HuH-7 (cell line): ENCODE data around the gene ABI3BP.

Source experiments
- DNase-seq: peaks from one replicate; pipeline ENCODE4 v3.0.0; 2011; ENCODE audit warnings: low spot score

Gene ABI3BP

DNA sequence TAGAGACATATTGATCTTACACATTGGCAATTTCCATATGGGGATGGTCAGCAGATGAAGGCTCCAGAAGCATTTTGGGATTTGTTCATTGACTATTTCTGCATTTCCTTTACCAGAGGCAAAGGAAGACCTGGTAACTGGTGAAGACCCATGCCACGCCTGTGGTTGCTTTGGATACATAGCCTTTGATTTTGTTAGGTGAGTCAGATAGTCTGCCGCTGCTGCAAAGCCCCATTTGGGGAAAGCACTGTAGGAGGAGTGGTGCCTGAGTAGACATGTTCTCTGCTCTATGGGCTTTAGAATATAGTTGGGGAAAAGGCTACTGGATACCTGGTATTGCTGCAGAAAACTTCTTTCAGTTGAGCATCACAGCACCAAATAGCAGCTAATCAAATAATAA is 227.2 kb downstream of the ABI3BP start:
- DNase-seq = no peak

DNA sequence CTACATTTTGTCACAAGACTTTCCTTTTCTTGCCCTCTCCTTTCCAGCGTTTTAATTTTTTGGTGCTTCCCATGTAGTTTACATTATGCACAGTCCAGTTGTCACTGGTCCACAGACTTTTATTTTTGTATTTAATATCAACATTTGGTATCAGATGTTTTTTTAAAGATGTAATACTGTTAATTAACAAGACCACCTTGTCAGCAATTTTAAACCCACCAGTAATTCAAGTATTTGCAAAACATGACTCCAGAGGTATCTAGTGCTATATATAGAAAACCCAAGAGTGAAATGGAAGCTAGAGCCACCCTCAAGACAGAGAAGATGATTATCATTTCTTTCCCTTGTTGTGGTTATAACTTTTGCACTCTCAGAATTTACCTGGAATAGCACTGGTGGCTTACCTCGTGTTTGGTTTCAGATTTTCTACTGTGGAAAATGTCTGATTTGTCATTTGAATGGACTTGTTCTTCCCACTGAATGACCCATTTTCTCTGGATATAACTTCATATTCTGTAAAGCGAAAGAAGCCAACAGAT is 227.7 kb downstream of the ABI3BP start:
- no peak for DNase-seq

DNA sequence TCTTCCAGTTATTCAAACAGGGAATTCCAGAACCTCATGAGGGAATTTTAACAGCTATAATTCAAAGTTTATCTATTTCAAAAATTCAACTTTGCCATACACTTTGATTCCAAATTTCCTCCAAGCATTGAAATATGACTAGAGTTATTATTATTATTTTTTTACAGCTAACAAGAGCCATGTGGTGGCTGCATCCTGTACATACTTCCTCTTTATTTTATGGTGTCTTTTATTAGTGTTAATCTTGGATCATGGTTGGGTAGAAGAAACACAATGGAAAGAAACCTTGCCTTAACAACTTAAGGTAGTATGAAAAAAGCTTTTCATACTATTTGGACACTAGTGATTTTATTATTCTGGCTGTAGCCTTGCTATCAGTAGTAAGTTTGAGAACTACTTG is 231.3 kb downstream of the ABI3BP start:
- DNase-seq = no peak

DNA sequence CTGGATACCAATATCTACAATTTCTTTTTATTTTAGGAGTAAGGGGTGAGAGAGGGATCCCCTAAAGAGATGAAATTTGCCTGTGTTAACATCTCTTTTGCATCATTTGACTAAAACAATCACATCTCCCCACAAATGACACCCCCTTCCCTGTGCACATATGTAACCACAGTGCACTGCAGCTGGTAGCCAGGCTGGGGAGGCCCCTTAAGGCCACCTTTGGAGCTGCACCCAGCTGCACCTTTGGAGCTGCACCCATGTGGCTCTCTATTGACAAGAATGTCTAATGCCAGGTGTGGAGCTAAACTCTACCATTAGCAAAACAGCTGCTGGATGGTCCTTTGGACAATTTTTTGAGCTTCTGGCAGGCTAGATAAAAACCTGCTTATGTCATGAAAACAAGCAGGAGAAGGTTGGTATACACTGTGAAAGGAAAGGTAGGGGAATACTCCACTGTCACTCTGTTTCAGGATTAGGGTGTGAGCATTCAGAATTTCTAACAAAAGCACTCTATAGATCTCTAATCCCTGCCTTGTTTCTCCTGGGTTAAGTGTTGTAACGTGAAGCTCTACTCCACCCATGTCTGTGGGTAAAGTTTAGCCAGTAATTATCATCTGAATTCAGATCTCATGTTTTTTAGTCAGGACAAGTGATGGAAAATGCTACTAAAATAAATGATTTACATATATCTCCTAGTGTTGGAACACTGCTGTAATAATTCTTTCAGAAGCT is 231.8 kb downstream of the ABI3BP start:
- DNase-seq = peak; percentile 39

DNA sequence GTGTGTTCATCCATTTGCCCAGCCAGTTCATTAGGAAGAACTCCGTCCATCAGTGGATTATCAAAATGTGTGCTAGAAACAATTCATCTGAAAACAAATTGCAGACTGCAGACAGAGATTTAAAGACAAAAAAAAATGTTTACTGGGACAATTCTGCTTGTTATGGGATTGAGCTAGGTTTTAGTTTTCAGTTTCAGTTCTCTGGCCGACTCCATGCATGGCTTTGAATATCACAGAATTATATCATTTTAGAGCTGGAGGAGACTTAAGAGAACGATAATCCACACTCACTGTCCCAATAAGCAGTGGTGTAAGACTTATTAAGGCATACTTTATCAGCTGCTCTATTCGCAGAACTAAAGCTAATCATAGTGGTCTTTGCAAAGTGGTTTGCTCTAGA is 232.8 kb downstream of the ABI3BP start:
- no peak for DNase-seq

DNA sequence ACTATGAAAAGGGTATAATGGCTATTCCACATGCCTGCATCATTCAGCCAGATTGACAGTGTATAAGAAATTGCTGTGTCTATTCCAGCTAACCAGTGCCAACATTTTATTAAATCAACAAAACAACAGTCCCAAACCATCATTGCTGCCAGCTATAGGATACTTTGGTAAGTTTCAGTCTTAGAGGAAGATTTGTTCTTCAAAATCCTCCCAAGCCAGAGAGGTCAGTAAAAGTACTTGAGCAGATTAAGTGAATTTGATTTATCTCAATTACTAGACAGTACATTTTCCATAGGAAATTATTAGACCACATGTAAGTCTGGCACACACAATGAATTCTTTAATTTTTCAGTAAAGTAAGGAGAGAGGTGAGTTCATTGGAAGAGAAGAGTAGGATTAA is 233.3 kb downstream of the ABI3BP start:
- DNase-seq = no peak

DNA sequence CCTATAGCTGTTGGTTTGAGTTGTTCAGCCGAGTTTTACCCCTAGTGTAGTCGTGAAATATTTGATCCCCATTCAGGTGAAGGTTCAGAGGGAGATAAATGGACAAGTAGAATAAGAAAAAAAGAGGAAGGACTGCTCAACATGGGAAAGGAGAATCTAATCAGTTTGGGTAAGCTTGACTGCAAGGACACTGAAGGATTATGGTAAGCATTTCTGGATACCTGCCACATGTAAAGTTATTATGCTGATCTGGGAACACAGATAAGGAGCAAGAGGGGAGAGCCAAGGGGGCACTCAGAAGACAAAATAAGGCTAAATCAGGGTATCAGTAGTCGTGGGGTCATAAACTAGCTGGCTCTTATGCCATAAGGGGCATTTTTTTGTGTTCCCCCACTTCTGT is 234.1 kb downstream of the ABI3BP start:
- DNase-seq = no peak

DNA sequence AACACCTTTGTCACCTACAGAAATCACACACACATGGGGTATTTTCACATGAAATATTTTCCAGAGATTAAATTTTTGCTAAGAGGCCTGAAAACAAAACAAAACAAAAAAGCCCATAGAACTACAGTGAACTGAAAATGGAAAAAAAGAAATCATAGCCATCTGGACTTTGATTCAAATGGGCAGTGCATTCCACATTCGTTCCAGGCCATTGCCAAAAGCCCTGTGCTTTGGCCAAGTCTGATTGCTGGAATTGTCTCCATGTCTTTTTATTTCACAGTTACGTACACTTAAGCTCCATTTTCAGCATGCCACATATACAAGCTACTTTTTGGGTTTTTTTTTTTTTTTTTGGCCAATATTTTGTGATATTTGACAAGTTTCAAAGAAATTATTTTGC is 236.8 kb downstream of the ABI3BP start:
- no peak for DNase-seq

DNA sequence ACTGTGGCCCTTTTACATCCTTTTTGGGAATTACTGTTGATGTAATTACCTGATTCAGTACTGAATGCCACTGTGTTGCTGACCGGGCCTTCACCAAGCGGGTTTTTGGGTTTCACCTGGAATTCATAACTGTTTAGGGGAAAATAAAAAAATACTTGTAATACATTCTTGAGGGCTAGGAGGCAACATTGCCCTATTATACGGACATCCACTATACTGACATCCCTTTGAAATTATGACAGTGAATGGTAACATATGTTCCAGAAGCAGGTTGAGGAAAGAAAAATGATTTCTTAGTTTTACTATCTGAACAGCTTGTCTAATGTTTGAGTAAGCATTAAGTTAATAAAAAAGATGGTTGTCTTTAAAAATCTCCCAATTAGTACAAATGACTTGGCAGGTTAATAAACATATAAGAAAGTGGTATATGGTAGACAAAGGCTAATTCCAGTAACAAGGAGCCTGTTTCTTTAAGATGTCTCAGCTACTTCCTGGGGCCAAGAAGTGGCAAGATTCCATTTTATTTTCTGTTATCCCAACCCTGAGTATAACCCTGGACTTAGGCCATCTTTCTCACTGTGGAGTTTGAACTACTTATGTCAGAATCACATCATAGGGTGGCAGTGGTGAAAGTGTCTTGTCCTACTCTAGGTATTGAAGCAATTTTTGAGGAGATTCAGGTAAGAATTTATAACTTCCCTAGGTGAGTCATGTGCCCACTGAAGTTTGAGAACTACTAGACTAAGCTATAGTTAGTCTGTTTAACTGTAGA is 238.5 kb downstream of the ABI3BP start:
- DNase-seq = no peak

DNA sequence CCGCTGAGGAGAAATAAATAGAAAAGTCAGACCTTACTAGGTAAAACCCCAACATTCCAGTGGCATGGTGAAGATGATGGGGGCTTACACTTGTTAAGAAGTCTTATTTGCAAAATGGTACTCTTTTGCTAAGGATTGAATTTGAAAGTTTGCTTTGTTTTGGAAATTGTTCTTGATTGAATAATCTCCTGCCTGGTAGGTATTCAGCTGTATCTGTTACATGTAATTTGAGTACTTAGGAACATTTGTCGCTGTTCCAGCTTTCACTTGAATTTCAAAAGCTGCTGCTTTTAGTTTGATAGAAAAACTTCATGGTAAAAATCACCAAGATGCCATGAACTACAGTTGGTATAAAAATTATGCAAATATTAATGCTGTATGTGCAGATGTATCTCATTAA is 239.4 kb downstream of the ABI3BP start:
- no peak for DNase-seq

DNA sequence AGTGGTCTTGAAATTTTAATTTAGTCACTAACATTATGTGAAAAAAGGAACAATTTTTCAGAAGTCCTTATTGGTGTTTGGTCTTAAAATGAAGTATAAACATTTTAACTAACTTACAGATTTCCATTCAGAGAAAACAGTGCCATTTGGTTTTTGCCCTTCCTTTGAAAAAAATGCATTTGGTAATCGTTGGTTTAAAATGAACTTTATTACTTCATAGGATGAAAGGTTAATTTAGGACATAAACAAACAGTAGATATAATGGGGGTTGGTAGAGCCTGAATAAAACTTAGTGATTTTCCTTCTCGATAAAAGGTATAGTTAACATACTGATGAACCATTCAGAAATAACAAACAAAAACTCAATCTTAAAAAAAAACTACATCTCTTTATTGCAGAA is 244.3 kb downstream of the ABI3BP start:
- DNase-seq = no peak

DNA sequence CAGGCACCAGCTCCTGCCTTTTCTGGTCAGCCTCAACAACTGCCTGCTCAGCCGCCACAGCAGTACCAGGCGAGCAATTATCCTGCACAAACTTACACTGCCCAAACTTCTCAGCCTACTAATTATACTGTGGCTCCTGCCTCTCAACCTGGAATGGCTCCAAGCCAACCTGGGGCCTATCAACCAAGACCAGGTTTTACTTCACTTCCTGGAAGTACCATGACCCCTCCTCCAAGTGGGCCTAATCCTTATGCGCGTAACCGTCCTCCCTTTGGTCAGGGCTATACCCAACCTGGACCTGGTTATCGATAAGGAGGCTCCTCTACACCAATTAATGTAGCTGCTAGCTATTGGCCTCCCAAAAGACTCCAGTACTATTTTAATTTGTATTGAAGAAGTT is 245.0 kb downstream of the ABI3BP start:
- no peak for DNase-seq

DNA sequence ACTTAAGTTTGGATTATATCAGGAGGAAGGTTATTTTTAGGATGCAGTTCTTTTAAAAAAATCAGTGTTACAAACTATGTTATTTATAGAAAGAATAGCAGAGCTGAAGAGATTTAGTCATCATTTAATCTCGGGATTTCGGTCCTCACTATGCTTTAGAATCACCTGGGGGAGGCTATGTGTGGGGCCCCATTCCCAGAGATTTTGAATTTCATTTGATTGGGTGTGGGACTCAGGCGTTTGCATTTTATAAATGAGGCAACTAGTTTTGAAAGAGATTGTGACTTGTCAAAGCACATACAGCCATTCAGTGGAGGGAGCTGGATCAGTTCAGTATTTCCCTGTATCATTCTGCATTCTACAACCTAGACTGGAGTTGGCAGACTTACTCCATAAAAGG is 247.1 kb downstream of the ABI3BP start:
- DNase-seq = no peak

DNA sequence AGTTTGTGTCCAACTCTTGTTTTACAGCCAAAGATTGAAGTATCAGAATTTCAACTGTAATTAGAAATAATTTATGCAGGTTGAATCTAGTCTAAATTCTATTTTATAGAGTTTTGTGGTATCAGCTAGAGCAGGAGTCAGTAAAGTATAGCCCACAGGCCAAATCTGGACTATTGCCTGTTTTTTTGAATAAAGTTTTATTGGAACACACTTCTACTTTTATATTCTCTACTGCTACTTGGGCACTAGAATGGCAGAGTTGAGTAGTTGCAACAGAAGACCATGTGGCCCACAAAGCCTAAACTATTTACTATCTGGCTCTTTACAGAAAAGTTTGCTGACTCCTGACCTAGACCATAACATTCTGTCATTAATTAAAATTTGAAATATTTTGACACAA is 247.6 kb downstream of the ABI3BP start:
- no peak for DNase-seq

DNA sequence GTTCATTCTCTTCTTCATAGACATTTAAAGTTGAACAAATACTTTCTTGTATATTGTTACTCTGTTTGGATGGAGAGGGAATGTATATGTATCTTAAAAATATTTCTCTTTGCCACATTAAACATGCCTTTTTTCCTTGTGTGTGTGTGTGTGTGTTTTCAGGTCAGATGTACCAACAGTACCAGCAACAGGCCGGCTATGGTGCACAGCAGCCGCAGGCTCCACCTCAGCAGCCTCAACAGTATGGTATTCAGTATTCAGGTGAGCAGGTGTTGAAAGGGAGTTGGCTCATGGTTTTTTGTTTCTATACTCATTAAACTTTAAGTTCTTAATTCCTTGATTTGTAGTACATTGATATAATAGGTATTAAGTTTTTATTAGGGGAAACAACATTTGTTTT is 248.6 kb downstream of the ABI3BP start:
- no peak for DNase-seq

DNA sequence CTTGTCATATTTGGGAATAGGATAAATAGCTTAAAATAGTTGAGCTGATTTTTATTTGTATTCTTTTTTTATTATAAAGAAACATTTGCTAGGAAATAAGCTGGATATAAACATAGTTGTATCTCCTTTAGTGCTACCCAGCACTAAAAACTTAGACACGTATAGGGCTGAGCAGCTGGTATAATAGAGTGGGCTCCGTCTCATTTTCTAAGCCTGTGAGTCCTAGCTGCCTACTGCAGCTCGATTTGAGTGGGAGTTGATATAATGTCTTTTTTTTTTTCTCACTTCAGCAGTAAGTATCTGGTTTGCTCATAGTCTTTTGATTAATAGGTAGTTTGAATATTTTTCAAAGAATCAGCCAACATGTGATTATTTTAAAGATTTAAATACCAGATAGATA is 249.7 kb downstream of the ABI3BP start:
- DNase-seq = no peak

DNA sequence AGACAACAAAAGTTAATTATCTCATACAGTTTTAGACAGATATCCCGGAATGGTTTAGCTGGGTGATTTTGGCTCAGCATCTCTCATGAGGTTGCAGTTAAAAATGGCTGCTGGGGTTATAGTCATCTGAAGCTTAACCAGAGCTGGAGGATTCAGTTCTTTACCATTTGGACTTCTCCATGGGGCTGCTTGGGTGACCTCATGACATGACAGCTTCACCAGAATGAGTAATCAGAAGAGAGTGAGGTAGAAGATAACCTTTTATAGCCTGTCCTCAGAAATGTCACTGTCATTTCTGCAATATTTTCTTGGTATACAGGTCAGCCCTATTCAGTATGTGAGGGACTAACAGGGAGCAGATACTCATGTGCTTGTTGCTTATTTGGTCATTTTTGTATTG is 253.0 kb downstream of the ABI3BP start:
- DNase-seq = no peak

DNA sequence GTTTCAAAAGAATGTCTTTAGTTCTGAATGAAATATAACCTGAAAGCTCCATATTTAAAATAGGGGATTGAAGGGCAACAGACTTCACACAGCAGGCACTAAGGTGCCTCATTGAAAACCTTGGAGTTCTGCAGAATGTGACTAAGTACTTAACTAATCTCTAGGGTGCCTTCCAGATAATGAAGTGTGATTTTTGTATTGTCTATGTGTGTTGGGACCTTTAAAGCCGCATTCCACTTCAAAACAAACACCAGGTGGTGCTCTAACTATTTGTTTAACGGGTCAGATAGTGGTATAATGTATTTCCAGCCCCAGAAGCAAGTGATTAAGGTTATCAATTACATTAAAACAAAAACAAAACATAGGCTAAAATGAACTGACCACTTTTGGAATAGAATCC is 255.9 kb downstream of the ABI3BP start:
- peak; percentile 17 for DNase-seq

DNA sequence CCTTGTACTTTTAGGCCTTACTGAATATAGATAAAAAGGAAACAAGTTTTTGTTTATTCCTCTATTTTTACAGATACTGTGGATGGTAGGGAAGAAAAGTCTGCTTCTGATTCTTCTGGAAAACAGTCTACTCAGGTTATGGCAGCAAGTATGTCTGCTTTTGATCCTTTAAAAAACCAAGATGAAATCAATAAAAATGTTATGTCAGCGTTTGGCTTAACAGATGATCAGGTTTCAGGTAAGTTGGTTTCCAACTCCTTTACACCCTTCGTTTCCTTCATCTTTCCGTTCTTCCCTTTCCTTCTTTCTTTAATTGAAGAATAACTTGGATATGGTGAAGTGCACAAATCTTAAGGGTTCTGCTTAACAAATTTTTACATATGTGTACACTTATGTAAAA is 260.8 kb downstream of the ABI3BP start:
- no peak for DNase-seq

DNA sequence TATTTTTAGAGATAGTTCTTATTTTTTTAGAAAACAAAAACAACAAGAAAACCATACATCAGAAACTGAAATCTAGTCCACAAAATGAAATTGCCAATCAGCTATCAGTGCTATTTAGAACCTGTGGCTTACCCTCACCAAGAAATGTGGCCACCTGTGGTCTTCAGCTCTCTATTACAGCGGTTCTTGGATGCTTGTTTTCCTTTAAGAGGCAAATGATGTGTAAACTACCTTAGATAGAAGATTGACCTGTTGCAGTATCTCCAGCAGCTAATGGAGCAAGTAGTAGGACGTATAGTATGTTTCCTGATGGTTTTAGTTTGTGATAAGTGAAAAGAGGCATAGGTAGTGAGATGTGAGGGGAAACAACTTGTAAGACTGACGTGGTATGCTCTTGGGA is 262.7 kb downstream of the ABI3BP start:
- no peak for DNase-seq

DNA sequence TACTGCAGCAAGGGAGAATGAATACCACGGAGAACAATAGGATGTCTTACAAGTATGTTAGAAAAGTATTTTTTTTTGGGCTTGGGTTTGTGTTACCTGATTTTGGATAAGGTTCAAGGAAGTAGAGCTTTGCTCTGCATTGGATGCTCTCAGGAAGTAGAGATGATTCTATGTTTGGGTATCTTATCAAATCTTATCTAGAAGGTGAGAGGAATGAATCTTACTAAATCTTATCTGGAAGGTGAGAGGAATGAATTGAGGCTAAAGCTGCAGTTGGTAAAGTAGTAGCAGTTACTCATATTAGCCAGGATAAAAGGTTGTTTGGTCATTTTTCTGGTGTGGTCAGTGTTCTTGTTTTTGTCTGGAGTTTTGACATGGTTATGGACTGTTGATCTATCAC is 266.5 kb downstream of the ABI3BP start:
- no peak for DNase-seq

DNA sequence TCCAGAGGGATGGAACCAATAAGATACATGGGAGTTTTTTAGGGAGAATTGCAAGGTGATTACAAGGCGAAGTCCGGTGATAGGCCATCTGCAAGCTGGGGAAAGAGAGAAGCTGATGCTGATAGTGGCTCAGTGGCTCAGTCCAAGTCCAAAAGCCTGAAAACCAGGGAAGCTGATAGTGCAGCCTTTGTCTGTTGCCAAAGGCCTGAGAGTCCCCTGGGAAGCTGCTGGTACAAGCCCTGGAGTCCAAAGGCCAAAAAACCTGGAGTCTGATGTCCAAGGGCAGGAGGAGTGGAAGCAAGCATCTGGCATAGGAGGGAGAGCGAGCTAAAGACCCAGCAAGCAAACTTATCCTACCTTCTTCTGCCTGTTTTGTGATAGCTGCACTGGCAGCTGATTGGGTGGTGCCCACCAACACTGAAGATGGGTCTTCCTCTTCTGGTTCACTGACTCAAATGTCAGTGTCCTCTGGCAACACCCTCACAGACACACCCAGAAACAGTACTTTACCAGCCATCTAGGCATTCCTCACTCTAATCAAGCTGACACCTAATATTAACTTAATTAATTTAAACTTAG is 267.2 kb downstream of the ABI3BP start:
- DNase-seq = peak; percentile 19

DNA sequence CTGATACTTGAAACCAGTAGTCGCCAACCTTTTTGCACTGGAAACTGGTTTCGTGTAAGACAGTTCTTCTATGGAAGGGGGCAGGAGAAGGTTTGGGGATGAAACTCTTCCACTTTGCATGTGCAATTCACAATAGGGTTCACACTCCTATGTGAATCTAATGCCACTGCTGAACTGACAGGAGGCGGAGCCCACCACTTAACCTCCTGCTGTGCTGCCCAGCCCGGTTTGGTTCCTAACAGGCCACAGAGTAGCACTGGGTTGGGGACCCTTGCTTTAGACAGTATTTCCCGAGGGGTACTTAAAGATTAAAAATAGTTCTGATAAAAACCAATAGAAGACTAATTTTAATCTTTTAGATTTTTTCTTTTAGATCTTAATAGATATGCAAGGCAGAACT is 272.8 kb downstream of the ABI3BP start:
- no peak for DNase-seq
